ENCODE results near the gene USP7.

The USP7 gene

DNA sequence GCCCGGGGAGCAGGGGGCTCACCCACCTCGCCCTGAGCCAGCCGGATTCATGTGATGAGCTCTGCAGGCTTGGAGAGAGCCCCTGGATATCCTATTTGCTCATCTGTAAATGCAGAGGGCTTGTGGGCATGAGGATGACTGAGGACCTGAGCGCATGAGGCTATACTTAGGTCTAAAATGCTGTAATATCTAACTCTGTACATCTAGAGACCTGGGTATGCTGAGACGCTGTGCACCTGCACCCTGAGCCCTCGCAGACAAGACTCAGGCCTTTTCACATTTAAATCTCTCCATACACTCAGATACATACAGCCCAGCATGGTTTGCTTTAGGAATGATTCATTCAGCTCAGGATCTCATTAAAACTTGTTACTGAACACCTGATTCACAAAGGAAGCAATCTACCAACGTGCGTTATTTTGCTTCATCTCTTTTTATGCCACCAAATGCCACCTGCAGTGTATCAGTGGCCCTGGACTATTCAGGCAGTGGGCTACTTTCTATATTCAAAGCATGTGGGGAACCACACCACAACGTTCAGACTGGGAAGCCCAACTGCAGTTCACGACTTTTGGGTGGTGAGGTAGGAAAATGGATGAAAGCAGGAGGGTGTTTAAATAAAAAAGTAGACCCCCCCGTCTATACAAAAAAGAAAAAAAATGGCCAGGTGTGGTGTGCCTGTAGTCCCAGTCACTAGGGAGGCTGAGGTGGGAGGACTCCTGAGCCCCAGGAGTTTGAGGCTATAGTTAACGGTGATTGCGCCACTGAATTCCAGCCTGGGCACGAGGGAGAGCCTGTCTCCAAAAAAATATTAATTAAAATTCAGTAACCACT lies 12.0 kb downstream of the USP7 start:
- no peak for DNase-seq (ENCODE audit: low read depth)

DNA sequence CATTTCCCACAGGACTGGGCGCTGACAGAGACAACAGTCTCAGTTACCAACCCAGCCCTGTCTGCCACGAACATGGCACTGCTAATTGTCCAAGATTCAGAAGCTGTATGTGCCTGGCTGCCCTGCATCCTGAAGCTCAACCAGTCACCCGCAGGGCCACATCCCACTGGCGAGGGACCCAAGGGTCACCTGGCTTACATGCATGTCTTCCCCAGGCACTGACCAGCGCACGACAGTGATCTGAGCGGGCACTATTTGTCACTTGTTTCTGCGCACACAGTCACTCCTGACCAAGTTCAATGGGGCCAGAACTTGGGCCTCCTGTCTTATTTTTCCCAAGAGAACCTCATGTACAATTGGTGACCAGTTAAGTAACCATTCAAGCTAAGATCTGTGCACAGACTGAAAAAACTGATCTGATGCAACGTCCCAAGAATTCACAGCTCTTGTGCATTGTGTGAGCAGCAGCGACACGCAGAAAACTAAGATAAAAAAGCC lies 13.1 kb downstream of the USP7 start:
- no peak for DNase-seq (ENCODE audit: low read depth)

DNA sequence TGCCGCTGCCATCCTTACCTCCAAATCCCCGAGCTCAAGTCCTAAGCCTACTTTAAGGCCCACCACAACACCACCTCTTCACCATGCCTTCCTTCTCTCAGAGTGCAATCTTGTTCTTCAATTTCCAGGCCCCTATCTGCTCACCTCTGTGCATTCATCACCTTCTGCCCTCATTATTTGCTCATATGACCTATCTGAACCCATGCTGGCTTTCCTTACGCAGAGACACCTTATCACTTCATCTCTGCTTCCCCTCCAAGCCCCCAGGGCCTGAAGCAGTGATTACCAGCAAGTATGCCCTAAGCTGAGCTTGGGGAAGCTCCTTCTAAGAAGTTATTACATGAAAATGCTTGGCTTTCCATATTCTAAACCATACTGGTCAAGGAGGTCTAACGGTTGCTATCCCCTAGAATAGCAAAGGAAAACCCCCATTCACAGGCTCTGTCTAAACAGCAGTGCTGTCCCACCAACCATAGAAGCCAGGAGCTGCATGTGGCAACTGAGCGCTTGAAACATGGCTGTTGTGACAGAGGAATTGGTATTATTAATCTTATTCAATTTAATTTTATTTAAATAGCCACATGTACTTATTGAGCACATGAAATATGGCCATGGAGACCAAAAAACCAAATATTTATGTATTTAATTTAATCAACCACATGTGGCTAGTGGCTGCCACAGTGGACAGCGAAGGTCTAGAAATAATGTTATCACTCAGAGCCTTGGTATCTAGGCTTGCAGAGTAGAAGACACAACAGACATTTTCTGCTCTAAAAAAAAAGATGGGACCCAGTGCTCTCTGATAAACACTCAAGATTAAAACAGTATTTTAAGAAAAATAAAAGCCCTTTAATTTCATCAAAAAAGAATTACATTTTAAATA lies 13.9 kb downstream of the USP7 start:
- DNase-seq (ENCODE audit: low read depth) = no peak

DNA sequence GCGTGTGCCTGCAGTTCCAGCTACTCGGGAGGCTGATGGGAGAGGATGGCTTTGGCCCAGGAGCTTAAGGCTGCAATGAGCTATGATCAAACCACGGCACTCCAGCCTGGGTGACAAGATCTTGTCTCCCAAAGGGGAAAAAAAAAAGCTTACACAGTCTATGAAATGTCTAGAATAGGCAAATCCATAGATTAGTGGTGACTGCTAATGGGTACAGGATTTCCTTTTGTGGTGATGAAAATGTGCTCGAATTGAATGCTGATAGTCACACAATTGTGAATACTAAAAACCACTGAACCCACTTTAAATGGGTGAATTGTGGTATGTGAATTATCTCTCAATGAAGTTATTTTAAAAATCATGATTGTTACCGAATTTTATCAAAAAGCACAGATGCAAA lies 14.9 kb downstream of the USP7 start:
- DNase-seq (ENCODE audit: low read depth) = no peak

DNA sequence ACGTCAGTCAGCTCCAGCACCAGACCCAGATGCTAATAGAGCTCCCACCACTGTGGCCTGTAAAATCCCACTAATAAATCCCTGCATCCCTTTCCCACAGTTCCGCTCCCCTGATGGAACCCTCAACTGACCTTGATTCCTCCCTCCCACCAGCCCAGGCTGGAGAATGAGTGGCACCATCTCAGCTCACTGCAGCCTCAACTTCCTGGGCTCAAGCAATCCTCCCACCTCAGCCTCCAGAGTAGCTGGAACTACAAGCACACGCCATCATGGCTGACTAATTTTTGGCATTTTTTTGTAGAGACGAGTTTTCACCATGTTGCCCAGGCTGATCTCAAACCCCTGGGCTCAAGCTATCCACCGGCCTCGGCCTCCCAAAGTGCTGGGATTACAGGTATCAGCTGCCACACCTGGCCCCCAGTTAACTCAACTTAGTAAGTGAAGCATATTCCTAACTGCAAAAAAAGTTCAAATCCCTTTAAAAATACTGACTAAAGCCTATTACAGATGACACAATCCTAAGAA lies 15.6 kb downstream of the USP7 start:
- DNase-seq (ENCODE audit: low read depth) = no peak

DNA sequence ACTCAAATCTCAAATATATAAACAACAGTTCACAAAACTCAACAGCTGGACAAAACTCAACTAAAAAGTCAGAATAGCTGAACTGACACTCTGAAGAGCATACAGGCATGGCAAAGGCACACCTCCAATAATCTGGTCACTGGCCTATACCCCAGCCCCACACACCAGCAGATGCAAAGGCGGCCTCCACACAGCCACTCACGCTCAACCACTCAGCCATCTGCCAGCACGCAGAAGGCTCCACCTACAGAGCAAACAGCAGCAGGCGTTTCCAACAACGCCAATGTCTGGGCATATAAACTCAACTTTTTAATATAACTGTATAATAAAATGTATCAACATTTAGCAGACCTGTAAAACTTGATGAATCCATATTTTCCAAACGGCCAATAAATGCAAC lies 17.2 kb downstream of the USP7 start:
- DNase-seq (ENCODE audit: low read depth) = no peak

DNA sequence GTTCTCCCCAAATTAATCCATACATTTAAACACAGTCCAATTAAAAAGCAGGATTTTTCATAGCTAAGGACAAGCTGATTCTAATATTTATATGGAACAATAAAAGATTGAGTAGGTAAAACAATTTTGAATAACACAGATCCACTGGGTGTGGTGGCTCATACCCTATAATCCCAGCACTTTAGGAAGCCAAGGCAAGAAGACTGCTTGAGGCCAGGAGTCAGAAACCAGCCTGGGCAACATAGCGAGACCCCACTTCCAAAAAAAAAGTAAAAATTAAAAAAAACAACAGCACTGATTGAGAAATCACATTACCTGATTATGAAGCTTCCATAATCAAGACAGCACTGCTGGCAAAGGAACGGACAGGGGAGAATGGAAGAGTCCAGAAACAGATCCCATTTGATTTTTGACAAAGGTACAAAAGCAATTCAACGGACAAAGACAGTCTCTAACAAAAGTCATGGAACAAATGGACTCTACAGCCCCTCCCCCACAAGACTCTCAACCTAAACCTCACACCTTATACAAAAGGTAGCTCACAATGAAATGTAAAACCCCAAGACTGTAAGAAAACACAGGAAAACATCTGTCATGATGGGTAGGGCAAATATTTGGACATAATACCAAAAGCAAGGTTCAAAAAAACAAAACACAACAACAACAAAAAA lies 17.9 kb downstream of the USP7 start:
- DNase-seq (ENCODE audit: low read depth) = no peak

DNA sequence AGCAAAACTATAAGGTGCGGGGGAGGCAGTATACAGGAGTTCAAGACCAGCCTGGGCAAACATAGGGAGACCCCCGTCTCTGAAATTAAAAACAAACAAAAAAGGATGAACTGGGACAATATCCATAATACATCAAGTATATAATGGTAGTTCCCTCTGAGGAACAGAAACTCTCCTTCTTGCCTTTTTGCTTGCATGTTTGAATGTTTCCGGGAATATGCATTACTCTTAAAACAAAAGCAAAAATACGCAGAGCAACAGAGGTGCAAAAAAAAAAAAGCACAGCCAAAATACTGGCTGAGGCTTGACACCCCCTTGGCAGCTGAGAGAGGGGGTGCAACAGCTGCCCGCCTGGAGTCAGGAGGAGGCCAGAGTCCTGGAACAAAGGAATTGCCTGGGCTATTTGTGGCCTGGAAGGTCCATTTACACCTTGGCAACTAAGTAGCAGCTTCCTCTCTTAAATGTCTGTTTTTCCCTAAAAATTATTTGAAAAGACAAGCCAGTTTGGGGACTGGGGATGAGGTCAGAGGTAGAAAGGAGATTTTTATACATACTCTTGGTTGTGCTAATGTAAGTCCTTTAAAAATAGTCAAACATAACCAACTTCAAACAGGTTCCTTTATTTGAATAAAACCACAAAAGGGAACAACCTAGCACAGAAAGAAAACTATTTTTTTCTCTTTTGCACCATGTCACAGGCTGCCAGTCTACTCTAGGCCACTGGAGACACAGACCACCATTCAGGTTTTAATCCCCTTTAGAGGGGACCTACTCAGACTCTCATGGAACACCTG lies 19.5 kb downstream of the USP7 start:
- DNase-seq (ENCODE audit: low read depth) = no peak

DNA sequence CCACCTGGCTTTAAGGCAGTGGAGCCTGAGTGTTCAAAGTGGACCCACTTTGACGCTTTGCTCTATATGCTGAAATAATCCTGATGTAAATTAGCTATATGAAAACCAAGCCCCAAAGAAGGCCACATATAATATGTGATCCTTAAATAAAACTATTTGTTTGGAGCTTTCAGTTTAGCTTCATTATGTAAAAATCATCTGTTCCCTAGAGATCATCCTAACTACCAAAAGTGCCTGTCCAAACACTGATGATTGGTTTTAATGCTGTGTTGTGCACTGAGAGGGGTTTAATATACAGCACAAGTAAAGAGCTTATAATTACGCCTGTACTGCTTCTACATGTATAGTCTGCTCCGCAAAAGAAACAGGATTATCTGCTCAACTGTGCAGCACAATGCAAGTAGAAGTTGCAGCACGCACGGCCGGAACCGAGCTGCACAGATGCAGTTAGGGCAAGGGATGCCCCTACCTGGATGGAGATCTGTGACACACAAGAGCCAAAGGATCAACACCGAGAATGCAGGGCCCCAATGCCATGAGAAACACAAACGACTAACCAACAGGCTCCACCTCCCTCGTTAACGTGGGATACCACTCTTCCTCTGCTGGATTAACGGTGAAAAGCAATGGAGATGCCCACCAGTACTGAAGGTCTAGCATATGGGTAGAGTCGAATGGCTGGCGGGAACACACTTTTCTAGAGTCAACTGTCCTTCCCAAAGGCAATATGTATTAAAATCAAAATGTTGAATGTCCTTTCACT lies 20.5 kb downstream of the USP7 start:
- DNase-seq (ENCODE audit: low read depth) = no peak

DNA sequence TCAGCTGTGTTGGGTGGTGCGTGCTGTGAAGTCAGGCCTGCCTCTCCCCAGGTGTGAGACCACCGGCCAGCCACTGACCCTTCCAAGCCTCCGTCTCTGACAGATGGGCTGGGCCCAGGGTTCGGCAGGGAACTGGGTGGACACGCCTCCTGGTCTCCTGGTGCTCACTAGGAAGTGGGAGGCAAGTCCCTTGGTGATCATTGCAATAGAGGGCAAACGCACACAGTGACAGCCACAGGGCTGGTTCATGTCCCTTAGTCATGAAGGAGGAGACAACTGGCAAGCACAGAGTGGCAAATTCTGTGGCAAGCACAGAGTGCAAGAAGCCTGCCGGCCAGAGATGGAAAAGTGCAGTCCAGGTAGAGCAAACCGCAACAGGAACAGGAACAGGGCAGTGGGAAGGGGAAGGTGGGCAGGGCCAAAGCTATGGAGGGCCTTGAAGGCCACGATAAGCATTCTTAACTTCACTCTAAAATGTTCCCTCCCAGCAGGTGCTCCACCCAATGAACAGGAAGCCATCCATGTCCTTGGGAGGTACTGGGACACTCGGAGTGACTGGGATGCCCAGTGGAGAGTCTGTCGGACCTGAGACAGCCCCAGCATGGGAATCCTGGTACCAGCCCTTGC lies 21.9 kb downstream of the USP7 start:
- no peak for DNase-seq (ENCODE audit: low read depth)

DNA sequence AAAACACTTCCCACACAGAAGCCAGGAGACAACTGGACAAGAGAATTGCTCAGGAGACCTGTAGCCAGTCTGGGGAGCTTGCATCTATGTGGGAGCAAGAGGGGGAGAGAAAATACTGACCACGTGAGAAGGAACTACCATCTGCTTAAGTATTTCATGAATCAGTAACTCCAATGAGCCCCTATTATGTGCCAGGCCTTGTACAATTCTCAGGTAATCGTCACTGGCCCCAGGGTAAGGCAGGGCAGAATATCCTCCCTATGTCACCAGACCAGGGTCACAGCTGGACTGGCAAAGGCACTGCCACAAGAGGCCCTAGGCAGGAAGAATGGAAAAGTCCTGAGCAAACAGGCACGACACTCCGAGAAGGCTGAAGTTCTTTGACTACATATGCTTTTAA lies 25.9 kb downstream of the USP7 start:
- DNase-seq (ENCODE audit: low read depth) = no peak

DNA sequence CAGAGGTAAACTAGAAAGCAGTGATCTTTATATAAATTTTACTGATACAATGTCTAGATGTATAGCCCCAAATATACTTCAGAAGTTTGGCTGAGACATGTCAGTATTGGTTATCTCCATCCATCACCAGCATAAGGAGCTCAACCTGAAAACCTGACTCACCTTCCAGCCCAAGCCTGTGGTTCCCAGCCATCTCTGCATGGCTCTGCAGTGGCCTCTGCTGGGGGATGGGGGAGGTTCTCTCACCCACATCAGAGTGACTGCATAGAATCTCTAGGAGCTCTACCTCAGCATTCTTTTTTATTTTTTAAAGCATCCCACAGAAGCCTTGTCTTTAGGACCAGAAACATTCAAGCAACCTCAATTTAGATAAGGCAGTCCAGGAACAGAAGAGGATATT lies 27.3 kb downstream of the USP7 start:
- no peak for DNase-seq (ENCODE audit: low read depth)

DNA sequence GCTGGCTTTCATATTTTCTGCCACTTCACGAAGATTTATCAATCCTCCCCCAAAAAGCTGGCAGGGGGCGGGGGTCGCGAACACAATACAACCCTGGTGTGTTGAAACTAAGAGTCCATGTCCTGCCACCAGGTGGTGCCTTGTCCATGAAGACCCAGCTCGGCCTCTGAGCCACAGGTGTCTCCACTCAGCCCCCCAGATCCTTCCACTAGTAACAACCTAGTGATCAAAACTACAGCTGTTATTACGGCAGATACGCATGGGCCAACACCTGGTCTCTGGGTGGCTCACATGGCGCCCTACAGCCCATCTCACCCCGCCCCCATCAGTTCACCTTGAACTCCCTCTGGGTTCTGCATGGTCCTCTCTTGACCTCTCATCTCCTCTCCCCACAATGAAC lies 27.7 kb downstream of the USP7 start:
- no peak for DNase-seq (ENCODE audit: low read depth)

DNA sequence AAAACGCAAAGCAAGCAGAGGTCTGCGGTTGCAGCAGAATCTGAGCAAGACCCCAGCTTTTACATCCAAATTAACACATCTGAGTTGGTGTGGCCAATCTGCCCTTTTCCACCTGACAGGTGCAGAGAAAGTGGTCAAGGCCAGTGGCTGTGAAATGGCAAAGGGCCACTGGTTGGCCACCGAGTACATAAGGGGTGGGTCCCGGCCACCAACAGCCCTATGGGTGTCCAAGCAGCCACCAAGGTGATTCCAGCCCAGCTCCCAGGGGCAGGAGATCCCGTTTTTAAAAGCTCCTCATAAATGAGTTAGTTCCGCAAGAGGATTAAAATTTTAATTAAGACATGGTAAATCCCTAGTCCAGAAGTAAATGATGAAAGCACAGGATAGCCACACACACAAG lies 29.1 kb downstream of the USP7 start:
- no peak for DNase-seq (ENCODE audit: low read depth)

DNA sequence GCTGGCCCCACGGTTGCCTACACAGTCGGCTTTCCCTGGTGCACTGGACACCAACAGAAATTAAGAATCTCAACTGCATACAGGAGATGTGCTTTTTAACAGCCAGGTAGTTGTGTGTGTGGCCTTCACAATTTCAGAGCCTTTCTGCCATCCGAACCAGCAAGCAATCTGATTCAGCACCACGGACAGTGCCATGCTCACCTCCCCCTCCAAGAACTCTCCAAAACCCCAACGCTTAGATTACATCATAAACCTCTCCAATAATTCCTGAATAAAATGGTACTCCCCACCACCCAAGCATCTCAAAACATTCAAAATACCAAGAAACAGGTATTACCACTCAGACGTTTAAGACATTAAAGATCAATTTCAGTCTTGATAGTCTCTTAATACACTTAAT lies 31.8 kb downstream of the USP7 start:
- peak; percentile 33 for DNase-seq (ENCODE audit: low read depth)

DNA sequence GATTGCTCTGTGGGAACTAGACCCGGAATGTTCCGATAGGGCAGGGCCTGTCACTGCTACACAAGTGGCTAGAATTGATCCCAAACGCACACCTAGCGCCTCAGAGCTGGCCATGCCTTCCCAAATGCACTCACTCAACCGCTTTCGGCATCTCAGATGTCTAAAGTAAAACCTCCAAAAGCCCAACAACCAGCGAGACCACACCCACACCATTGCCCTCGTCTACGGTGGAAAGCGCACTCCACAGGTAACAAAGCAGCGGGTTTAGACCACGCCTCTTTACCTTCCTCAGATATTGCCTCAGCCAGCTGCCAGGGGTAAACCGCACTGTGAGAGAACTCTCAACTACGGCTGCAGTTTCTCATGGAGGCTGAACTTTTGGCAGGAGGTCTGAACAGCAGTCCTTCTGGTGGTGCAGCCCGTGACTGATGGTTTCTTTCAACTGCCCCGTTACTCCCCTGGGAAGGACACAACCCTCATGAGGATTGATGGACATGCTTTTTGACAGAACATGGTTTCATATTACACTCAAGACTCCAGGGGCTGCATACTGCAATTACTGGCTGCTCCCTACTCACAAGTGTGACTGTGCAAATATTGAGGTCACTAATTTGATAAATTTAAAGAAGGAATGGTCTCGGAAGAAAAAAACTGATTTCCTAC lies 34.5 kb downstream of the USP7 start:
- no peak for DNase-seq (ENCODE audit: low read depth)

DNA sequence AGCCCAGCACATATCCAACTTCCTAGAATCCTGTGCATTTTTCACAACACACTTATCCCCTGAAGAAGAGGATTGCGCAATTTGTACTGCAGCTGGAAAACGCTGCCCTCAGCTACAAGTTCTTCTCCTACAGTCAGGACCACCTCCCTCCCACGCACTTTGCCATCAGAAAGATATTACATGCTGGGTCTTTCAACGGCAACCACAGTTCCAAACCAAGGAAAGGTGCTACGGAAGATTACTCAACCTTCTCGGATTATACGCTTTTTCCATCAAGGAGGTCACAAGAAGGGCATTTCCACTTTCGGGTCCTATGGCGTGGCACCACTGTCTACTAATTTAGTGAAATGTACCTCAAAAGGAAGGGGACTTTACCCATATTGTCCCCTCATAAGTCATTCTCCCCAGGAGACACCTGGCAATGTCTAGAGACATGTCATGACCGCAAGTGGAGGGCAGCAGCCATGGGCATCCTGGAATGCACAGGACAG lies 35.2 kb downstream of the USP7 start:
- no peak for DNase-seq (ENCODE audit: low read depth)

DNA sequence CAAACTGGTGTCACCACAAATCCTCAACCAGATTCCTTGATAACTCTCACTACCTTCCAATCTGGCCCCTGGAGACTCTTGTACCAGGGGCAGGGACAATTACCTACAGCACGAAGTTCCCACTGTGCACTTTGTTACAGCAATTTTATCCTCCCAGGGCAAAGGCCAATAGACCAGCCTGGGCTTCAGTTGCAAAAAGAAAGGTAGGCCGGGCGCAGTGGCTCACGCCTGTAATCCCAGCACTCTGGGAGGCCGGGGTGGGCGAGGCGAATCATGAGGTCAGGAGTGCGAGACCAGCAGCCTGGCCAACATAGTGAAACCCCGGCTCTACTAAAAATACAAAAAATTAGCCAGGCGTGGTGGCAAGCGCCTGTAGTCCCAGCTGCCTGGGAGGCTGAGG lies 36.9 kb downstream of the USP7 start:
- DNase-seq (ENCODE audit: low read depth) = no peak

DNA sequence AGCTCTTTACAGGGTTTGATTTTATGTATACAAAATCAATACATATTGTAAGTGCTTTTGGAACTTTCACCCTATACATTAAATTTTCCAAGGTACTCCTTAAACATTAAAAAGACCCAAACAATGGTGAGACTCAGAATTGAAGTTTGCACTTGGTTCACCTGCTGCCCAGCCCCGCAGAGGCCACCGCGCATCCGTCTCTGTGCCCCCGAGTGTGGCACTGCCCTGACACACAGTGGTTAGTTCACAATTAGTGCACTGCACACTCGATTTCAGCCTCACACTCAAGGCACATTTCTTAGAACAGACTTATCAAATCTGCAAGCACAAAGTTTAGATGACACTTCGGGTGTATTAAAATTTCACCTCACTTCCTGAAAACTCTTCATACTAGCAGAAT lies 38.3 kb downstream of the USP7 start:
- DNase-seq (ENCODE audit: low read depth) = no peak

DNA sequence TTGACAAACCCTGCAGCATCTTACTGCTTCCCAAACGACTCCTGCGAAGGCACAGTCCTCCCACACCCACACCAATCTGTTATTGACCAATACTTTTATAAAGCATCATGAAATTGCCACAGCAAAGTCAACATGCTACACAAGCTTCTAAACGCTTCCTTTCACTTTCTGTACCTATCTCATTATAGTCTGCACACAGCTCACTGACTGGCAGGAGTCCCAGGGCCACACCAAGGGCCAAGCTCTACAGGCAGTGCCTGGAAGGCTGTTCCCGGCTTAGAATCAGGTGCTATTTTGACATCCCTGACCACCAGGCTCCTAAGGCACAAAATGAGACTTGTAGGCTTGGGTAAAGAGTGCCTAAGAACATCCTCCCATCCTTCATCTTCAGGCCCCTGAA lies 39.5 kb downstream of the USP7 start:
- DNase-seq (ENCODE audit: low read depth) = no peak

Measured in stromal cell of bone marrow (primary cell).